HK-2 (cell line): ENCODE data around the gene MAGT1.
"Not testable (repeated sequence)": the region's sequence is repeated elsewhere in the genome, so short reads cannot be mapped to it uniquely, and the experiment has no call there.

Experiments
- DNase-seq: peaks from one replicate; pipeline ENCODE4 v3.0.0-alpha.2; 2018; ENCODE audit not compliant: unreplicated experiment

MAGT1 gene

GRCh38 chrX:77831544-77831943 is 63.7 kb downstream of the MAGT1 start:
- DNase-seq: not testable (repeated sequence)

GRCh38 chrX:77821989-77822388 is 73.2 kb downstream of the MAGT1 start:
- DNase-seq: not testable (repeated sequence)

GRCh38 chrX:77820091-77820727 is 75.0 kb downstream of the MAGT1 start:
- DNase-seq: no peak

GRCh38 chrX:77814210-77814609 is 81.0 kb downstream of the MAGT1 start:
- DNase-seq: no peak

GRCh38 chrX:77802201-77802600 is 93.0 kb downstream of the MAGT1 start:
- no peak for DNase-seq

GRCh38 chrX:77795124-77795523 is 100.1 kb downstream of the MAGT1 start:
- no peak for DNase-seq

- no peak for DNase-seq
These were observed 101.3 kb downstream of the MAGT1 start for GRCh38 chrX:77793946-77794345.

- DNase-seq: no peak
These were observed 107.2 kb downstream of the MAGT1 start for GRCh38 chrX:77788050-77788449.

- no peak for DNase-seq
These were observed 108.9 kb downstream of the MAGT1 start for GRCh38 chrX:77786365-77786680.

- peak; percentile 74 for DNase-seq
These were observed 109.5 kb downstream of the MAGT1 start, which contains the start of gene ATRX for GRCh38 chrX:77785486-77786364. Gene ATRX, minus strand, starts transcription at chrX:77786216. Its CDS starts 215 bp downstream, at chrX:77786001.

- DNase-seq: no peak
These were observed 115.5 kb downstream of the MAGT1 start for GRCh38 chrX:77779695-77780094.

GRCh38 chrX:77776659-77777058 is 118.6 kb downstream of the MAGT1 start:
- no peak for DNase-seq
